Measurements from ENCODE around the gene CDC7.
"Not testable (repeated sequence)": the region's sequence is repeated elsewhere in the genome, so short reads cannot be mapped to it uniquely, and the experiment has no call there.

The CDC7 gene

DNA sequence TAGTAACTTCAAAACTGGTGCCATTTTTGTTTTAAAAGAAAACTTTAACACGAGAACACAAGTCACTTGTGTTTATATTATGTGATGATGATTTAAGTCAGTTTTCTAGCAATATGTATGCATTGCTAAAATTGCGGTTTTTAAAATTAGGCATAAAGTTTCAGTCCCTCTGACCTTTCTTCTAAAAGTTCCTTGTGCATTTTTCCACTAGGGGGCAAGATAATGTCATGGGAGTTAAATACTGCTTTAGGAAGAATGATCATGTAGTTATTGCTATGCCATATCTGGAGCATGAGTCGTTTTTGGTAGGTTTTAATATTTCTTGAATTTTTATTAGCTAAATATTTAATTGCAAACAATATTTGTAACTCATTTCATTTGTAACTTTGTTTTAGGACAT lies 10.7 kb downstream of the CDC7 start:
- DNase-seq (ENCODE audit: low spot score): peak; percentile 22

DNA sequence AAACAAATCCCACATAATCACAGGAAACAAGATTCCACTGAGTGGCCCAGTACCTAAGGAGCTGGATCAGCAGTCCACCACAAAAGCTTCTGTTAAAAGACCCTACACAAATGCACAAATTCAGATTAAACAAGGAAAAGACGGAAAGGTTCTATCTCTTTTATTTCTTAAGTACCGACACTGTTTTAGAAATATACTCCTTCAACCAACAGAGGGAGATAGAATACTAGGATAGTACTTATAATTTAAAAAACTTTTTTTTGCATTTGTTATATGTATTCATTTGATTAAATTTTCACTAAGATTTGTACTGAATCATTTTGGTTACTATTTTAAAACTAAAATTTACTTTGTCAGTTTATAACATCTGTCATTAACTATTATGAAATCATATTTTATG lies 12.5 kb downstream of the CDC7 start:
- DNase-seq (ENCODE audit: low spot score): no peak

DNA sequence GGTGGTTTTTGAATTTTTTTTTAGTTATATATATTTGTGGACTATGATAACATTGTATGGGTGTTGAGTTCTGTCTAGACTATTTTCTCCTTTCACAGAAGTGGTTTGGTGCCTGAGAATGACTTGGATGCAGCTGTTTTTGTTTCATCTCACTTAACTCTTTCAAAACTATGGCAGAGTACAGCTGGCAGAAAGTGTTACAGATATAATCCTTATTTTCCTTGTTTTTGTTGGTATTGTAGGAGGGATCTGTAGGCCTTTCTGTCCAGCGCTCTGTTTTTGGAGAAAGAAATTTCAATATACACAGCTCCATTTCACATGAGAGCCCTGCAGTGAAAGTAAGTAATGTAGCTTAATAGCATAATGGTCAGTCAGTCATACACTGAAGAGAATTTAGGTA lies 13.1 kb downstream of the CDC7 start:
- no peak for DNase-seq (ENCODE audit: low spot score)

DNA sequence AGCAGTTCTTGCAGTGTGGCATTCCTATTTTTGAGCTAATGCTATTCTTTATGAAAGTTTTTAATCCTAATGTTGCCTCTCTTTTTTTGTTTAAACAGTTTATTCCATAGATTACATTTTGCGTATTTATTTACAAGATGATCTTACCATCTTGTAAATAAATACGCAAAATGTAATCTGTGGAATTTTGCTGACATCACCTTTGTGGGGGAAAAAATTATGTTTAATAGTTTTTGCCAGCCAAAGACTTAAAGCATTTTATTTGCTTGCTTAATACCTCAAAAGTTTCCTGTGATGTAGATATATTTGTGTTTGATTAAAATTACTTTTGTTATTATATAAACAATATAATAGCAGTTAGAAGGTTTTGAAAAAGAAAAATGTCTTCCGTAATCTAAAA lies 15.3 kb downstream of the CDC7 start:
- DNase-seq (ENCODE audit: low spot score): no peak

DNA sequence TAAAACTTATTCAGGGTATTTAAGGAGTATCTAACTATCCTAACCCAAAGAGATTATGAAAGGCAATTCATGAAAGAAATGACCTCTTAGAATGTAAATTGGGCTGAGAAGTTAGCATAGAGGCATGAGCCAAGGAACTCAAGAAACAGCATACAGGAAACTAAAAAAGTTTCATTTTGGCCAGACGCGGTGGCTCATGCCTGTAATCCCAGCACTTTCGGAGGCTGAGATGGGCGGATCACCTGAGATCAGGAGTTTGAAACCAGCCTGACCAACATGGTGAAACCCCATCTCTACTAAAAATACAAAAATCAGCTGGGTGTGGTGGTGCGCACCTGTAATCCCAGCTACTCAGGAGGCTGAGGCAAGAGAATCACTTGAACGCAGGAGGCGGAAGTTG lies 16.0 kb downstream of the CDC7 start:
- not testable (repeated sequence) for DNase-seq (ENCODE audit: low spot score)

DNA sequence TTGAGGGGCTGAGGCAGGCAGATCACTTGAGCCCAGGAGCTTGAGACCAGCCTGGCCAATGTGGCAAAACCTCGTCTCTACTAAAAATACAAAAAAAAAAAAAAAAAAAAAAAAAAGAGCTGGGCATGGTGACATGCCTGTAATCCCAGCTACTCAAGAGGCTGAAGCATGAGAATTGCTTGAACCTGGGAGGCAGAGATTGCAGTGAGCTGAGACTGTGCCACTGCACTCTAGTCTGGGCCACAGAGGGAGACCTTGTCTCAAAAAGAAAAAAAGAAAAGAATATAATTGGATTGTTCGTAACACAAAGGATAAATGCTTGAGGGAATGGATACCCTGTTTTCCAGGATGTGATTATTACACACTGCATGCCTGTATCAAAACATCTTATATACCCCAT lies 18.5 kb downstream of the CDC7 start:
- DNase-seq (ENCODE audit: low spot score): not testable (repeated sequence)

DNA sequence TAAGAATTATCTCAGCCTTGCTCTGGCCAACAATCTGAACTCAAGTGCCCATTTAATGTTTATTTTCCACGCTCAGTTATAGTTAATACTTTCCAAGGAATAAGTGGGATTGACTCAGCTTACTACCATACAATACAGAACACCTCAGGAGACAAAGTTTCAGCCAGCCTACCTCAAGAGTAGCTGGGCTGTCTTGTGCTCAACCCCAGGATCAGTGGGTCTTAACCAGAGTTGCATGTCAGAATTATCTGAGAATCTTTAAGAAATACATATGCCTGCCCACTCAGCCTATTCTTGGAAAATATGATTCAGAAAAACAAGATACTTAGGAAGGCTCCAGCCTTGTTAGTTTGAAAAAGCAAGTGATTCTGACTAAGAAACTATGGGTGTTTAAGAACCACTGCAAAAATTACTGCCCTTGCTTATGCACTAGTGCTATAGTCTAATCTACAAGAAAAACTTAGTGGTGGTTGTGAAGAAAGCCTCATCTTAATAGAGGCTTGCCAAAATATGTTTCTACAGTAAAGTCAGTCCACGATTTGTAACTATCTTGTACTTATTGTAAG lies 20.4 kb downstream of the CDC7 start:
- DNase-seq (ENCODE audit: low spot score): no peak

DNA sequence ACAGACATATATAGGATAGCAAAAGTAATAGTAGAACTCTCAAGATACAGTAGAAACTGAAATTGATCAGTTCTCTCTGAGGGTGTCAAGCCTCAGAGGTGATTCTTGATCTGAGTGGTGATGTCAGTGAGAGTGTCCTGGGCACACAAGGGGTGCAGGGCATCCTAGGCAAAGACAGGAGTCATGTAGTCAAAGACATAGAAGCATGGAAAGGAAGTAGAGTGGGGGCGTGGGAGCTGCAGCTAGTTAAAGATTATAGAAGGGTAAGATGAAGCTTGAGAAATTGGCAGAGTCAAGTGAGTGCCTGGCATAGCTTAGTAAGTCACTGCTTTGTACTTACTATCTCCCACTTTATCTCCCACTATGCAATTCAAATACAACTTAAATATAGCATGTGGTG lies 22.8 kb downstream of the CDC7 start:
- DNase-seq (ENCODE audit: low spot score): no peak

DNA sequence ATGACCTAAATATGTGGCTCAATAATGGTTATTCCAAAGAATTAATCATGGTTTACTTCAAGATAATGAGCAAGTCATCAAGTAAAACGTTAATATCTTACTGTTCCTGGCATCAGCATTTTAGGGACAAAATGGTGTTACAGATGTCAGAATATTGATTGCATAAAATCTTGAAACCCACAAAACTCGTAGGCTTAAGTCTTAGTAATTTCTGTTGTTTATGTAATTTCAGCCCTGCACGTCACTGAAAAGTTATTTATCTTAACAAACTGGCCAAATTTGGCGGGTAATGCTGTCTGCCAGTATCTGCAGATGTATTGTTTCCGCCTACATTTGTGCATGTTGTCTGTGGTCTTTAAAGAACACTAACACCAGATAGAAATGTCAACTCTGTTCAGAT lies 25.8 kb downstream of the CDC7 start:
- DNase-seq (ENCODE audit: low spot score): no peak

DNA sequence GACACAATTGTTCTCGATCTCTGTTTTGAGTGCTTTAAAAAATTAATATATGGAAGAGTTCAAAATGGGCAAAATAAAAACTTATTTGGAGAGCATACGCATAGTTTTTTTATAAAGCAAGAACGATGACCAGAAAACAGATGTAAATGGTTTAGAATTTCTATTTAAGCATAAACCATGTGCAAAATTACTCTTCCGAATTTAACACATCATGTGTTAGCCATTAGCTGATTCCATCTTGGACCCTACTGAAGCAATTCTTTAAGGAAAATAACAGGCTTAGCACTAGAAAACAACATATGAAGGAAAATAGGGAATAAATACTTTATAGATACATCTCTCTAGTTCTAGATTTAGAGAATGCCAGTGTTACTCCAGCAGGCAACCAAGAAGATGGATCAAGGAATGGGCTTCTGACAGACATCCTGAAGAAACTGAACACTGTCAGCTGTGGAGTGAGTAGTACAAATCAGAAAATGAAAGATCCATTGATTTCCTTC lies 26.7 kb downstream of the CDC7 start:
- no peak for DNase-seq (ENCODE audit: low spot score)

DNA sequence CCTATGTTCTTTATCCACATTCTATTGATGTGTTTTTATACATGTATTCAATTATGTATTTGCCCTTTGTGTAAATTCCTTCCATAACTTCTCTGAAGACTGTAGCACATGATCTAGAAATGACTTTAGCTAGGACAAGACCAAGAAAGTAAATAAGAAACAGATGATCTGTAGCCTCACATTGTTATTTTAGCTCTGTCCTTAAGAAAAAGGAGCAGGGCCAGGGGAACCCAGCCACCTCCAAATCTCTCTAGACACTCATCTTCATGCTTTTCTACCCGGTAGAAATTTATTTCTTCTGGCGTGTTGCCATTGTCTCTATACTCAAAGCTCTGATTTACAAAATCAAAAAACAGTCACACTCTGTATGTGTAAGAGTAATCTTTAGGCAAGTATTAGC lies 27.1 kb downstream of the CDC7 start:
- no peak for DNase-seq (ENCODE audit: low spot score)

DNA sequence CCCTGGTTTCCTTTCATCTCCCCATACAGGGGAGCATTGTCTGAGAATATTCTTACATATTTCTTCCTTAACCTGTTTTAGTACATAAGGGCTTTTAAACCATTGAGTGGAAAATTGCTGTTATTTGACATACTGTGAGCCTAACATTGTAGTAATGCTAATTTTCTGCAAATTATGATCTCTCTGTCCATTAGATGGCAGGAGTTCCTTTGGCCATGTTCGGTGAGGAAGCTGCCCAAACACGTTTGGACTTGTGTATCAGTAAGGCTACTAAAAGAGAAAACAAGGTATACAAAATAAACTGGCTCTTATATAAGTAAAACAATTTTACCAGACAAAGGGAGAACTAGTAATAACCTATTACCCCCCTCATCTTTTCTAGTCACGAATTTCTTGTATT lies 29.2 kb downstream of the CDC7 start:
- DNase-seq (ENCODE audit: low spot score): peak; percentile 27

DNA sequence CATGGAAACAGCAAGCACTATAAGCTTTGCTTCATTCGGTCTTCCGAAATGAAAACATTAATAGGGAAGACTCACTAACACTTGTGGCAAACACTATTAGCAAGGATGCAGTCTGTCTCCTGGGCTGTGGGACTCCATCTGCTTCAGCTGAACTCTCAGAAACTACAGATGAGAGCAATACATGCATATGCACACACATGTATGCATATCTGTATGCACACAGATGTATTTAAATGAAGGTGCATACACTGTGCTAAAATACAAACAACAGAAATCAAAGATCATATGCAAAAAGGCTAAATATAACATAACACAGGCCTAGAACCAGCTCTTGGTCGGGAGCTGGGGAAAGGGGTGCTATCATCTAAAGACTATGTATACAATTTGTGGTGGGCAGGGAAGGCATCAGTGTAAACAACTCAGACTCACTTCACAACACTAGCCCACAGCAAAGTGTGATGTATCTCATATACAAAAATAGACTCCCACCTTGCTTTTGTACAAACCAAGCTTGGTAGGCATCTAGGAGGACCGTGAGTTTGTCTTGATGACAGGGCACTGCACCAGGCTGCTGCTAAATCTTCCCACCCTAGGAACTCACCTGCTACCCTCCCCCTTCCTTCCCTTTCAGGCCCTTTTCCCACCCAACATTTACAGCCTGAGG lies 32.8 kb downstream of the CDC7 start:
- no peak for DNase-seq (ENCODE audit: low spot score)

DNA sequence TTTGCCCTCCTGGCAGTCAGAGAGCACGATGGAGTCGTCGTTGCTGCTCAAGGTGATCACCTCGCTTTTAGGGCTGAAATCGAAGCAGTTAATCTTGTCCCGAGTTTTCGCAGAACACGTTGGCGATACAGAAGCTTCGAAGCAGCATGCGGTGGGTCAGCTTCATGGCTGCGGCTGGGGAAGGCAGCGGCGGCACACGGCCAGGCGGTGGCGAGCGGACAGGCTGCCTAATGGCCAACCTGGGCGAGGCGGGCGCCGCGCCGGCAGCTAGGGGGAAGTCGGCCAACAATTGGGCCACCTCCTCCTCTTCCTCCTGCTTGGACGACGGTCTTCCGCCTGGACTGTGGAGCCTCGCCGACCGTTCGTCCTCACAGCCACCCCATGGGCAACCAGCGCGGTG lies 34.8 kb downstream of the CDC7 start:
- no peak for DNase-seq (ENCODE audit: low spot score)

DNA sequence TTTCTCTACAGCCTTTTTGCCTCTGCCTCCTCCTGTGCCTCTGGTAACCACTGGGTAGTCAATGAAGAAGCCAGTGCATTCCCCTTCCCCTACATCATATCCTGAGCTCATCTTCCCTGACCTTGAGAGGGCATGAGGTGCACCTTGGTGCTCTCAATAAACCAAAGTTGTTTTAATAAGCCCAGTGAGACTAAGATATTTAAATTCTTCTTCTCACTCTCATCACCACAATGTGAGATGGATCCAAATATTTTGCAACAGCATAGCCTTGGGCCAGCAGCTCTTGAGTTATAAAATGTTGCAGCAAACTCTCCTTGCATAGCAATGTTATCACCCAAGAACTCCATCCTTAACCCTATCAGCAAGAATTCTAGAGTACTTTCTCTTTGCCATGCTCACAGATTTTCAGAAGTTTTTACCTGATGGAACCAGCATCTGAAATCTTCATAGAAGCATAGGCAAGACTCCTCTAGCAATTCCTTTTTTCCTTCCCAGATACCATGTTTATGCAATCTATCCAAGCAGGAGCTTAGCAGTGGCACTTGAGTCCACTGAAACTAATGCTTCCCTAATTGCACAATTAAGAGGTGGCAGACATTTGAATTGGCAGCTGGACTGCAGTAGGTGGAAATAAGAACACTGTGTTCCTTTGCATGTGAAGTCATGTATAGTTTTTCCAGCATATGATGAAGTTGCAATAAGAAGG lies 36.8 kb downstream of the CDC7 start:
- peak; percentile 59 for DNase-seq (ENCODE audit: low spot score)

DNA sequence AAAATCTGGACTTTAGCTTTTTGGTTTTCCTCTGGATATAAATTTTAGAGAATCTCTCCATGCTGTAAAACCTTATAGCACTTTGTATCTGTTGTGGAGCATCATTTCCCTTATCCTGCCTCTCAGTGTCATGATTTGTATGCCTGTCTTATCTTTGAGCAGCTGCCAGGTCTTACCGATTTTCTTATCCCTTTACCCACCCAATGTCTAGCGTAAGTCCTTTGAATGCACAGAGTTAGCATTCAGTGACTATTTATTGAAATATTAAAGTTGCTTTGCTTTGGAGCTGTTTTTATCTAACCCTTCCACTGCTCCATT lies 37.3 kb downstream of the CDC7 start:
- no peak for DNase-seq (ENCODE audit: low spot score)

DNA sequence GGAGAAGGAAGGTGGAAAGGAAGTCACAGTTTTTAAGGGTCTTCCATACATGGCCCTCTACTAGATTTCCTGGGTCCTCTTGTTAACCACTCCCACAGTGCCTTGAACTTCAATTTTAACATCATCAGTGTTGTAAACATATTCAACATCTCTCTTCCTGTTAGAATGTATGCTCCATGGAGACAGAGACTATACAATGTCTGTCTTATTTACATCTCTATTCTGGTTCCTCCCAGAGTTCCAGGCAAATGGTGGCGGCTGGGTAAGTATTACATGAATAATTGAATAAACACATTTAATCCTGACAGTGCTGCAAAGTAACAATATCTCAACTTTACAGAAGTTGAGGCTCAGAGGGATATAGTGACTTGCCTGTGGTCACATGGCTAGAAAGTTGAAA lies 40.3 kb downstream of the CDC7 start:
- no peak for DNase-seq (ENCODE audit: low spot score)

DNA sequence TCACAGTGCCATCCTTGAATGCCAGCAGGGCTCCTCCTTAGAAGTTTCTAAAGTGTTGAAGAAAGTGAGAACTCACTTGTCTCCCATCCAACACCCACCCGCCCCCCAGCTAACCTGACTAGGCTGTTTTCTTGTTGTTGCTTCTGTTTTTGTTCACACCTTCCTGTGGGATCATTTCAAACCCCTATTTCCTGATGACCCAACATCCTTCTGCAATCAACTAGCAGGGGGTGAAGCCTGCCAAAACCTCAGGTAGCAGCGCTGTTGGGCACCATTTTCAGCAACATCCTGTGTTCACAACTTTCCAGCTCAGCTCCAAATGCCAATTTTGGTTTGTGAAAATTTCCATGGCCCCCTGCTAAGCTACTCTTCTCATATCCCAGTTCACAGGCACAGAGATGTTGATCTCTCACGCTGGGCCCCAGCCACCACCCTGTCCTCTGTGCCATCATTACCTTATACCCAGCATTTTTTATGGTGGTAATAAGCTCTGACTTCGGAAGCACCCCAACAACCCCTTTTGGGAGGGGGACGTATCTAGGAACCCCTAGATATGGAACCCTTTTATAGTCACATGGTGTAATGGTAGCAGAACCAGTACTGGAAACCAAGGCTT lies 41.4 kb downstream of the CDC7 start:
- no peak for DNase-seq (ENCODE audit: low spot score)

DNA sequence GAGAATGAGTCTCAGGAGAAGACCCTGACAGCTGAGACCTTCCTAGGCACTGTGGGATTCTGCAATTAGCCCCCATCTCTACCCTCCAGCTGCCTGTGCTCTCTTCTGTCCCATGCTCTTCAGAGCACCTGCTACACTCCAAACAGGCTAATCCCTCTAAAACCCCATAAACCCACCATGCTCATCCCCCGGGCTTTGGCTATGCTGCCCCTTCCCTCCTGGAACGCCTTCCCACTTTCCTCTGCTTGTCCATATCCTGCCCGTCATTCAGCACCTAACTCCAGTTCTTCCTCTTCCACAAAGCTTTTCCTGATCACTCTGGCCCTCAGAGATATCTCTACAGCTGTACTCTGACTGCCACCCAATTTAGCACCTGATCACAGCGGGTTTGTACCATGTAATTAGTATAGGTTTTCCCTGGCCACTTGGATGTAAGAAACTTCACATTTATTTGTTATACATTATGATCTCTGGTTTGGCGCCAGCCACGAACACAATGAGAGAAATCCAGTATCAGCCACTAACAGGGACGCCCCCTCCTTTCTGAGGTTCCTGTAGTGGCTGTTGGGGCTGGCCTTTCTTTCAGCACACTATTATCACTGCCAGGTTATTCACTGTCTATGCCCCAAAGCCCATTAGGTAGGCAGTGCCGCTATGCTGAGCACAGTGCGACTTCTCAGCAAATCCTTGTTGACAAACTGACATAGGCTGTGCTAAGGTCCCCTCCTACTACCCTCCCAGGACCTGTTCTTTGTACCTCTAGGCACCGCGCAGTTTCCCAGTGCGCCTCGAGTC lies 45.1 kb downstream of the CDC7 start:
- DNase-seq (ENCODE audit: low spot score): no peak

DNA sequence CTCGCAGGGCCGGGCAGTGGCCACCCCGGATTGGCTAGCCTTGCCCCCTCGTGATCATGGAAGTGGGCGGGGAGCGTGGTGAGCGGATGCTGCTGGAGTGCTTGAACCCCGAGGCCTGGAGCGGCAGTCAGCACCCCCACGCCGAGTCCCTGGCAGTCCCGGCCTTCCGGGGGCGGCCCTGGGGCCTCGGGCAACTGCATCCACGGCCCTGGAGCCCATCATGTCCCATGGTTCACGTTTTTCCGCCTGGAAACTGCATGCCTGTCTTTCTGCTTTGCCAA lies 45.6 kb downstream of the CDC7 start:
- no peak for DNase-seq (ENCODE audit: low spot score)

DNA sequence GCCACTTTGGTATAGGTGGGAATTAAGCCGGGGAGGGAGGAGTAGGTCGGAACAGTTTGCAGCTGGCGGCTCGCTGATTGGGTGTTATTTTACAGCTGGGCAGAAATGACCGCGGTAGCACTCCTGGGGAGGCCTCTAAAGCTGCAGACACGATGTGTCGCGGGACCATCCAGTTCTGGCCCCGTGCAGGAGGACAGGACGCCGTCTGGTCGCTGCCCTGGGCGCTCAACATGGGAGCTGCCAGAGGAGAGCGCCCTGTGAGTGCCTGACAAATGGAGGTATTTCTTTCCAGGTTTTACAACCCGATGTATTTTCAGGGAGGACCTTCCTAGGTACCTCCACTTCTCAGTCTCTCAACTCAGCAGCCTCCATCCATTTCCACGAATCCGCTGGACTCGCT lies 46.2 kb downstream of the CDC7 start:
- DNase-seq (ENCODE audit: low spot score): no peak

DNA sequence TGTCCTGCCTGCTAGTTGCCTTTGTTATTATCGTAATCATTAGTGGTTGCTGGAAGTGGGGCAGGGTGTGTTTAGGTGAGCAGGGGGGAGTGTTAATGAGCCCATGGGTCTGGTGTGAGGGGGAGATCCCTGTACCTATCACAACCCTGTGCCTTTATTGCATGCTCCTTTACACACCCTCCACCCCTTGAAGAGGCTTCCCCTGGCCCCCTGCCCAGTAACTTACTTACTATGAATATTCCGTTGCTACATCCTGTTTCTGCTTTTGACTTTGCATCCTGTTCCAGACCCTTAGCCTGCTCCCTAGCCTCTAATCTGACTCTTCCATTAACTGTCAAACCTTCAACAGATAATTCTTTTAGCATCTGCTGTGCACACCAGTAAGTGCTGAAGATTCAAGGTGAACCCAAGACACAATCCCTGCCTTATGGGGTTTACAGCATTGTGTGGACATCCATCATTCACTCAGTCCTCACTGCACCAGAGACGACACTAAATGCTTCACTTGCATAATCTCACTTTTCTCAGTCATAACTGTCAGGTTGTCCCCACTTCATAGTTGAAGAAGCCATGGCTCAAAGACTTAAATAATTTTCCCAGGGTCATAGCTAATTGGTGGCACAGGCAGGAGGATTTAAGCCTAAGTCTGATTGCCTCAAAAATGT lies 47.9 kb downstream of the CDC7 start:
- no peak for DNase-seq (ENCODE audit: low spot score)
